Measurements from ENCODE around the gene KCNAB1.

KCNAB1 gene

GRCh38 chr3:156259896-156260295 lies 139.5 kb downstream of the KCNAB1 start:
- no peak for DNase-seq
- no peak for TF ChIP-seq CTCF (IDR thresholded peaks at IDR 0.05)
- H3K4me3 ChIP-seq, result no peak overlapping the region
- H3K27ac ChIP-seq, result peak overlapping the region; percentile 50 to 56
- no peaks in the 10 kb centered on the region for H3K36me3 ChIP-seq
- H3K4me1 ChIP-seq, result peaks cover 0 to 53% (median 20%) of the 10 kb centered on the region in 4 donors
- intact Hi-C loops (cut with DNase I; ENCODE audit: low total_unique reads), result no loop called here
- no peaks in the 10 kb centered on the region for H3K9me3 ChIP-seq
- no peaks in the 10 kb centered on the region for H3K27me3 ChIP-seq

- Histone ChIP-seq H3K27ac (peak overlapping the region; percentile 50 to 56), H3K4me1 (peaks cover 0 to 49% (median 17%) of the 10 kb centered on the region in 4 donors), H3K9me3 (no peaks in the 10 kb centered on the region), H3K36me3 (no peaks in the 10 kb centered on the region), H3K4me3 (no peak overlapping the region), H3K27me3 (no peaks in the 10 kb centered on the region)
- intact Hi-C loops (cut with DNase I; ENCODE audit: low total_unique reads), result no loop called here
- no peak for DNase-seq
- no peak for TF ChIP-seq CTCF (IDR thresholded peaks at IDR 0.05)
Measured at GRCh38 chr3:156260331-156260730, 140.0 kb downstream of the KCNAB1 start.

- no peak for DNase-seq
- intact Hi-C loops (cut with DNase I; ENCODE audit: low total_unique reads), result no loop called here
- Histone ChIP-seq H3K36me3 (no peaks in the 10 kb centered on the region), H3K27me3 (no peaks in the 10 kb centered on the region), H3K4me1 (peaks cover 0 to 13% (median 2%) of the 10 kb centered on the region in 4 donors), H3K4me3 (no peak overlapping the region), H3K9me3 (no peaks in the 10 kb centered on the region), H3K27ac (no peak overlapping the region)
- no peak for TF ChIP-seq CTCF (IDR thresholded peaks at IDR 0.05)
Measured at GRCh38 chr3:156264771-156265170, 144.4 kb downstream of the KCNAB1 start.

GRCh38 chr3:156271508-156271907 lies 151.1 kb downstream of the KCNAB1 start:
- Histone ChIP-seq H3K27ac (no peak overlapping the region), H3K36me3 (no peaks in the 10 kb centered on the region), H3K4me1 (peaks cover 0 to 23% (median 5%) of the 10 kb centered on the region in 4 donors), H3K9me3 (no peaks in the 10 kb centered on the region), H3K27me3 (no peaks in the 10 kb centered on the region), H3K4me3 (no peak overlapping the region)
- no peak for DNase-seq
- no peak for TF ChIP-seq CTCF (IDR thresholded peaks at IDR 0.05)
- intact Hi-C loops (cut with DNase I; ENCODE audit: low total_unique reads), result no loop called here

GRCh38 chr3:156271995-156272719 lies 151.8 kb downstream of the KCNAB1 start:
- no peaks in the 10 kb centered on the region for H3K9me3 ChIP-seq
- no peaks in the 10 kb centered on the region for H3K27me3 ChIP-seq
- intact Hi-C loops (cut with DNase I; ENCODE audit: low total_unique reads), result no loop called here
- H3K36me3 ChIP-seq, result no peaks in the 10 kb centered on the region
- no peak overlapping the region for H3K4me3 ChIP-seq
- no peak for TF ChIP-seq CTCF (IDR thresholded peaks at IDR 0.05)
- no peak overlapping the region for H3K27ac ChIP-seq
- DNase-seq, result no peak
- H3K4me1 ChIP-seq, result peaks cover 0 to 23% (median 5%) of the 10 kb centered on the region in 4 donors

Measured in tibial artery (tissue), 4 donors.